T-helper 1 cell treated with Interleukin-12 subunit alpha and Interleukin-12 subunit beta and Interleukin-4 antibody, amounts not matched to agents 30 μg/mL and 1 μg/mL, for 36 hours (primary cell): Measurements from ENCODE around the gene RNF169.

ENCODE experiments used
- H3K27ac Mint-ChIP-seq: one replicate; pipeline ENCODE4 v1.8.0; 2021; ENCODE audit warnings: mild to moderate bottlenecking, mixed read lengths
- H3K27me3 Mint-ChIP-seq: one replicate; pipeline ENCODE4 v1.8.0; 2021; ENCODE audit warnings: low read depth, mixed read lengths
- H3K36me3 Mint-ChIP-seq: one replicate; pipeline ENCODE4 v1.8.0; 2021; ENCODE audit warnings: low read depth, mixed read lengths
- H3K4me1 Mint-ChIP-seq: one replicate; pipeline ENCODE4 v1.8.0; 2021; ENCODE audit warnings: low read depth, mixed read lengths
- H3K4me3 Mint-ChIP-seq: one replicate; pipeline ENCODE4 v1.8.0; 2021; ENCODE audit warnings: mild to moderate bottlenecking, moderate library complexity, mixed read lengths
- H3K9me3 Mint-ChIP-seq: one replicate; pipeline ENCODE4 v1.8.0; 2021; ENCODE audit warnings: mixed read lengths

Gene RNF169

DNA sequence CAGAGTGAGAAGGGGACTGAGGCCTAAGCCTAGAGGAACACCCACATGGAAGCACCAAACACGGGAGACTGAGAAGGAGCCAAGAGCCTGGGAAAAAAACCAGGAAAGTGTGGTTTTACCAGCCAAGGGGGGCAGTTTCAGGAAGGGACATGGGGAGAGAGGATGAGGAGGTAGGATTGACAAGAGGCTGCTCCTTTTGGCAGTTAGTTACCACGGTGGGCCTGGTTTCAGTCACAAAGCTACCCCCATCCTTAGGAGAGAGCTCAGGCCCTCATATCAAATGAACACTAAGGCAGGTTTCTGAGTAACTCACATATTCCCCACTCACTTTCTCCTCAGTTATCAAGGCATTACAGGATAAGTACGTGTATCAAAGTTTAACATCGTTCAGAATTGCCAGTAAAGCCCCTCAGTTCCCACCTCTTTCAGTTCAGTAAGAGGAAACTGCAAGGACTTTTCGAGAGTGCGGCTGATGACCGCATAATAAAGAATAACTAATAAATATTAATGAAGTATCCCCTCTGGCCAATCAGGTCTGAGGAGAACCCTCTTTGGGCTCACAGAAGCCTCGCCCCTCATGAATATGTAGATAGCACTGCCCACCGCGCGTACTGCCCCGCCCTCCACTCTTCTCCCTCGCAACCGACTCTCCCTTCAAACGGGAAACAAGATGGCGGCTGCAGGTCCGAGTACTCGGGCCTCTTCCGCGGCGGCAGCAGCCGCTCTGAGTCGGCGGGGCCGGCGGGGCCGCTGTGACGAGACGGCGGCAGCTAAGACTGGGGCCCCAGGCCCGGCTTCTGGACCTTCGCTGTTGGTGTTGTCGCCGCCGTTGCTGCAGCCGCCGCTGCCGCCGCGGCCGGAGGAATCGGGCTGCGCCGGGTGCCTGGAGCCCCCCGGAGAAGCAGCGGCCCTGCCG, at the start of gene RNF169:
RNF169 (plus strand) TSS at position 639 of the 916 bp plus-strand sequence; CDS start at position 671, 32 bp downstream.
- Mint-ChIP-seq H3K4me1 (peaks cover 16% of the 10 kb centered on the region), H3K27me3 (no peaks in the 10 kb centered on the region), H3K4me3 (peak within 1 kb of the TSS; percentile 85), H3K27ac (peak within 1 kb of the TSS; percentile 84), H3K9me3 (no peaks in the 10 kb centered on the region), H3K36me3 (no peaks in the 10 kb centered on the region)

GRCh38 chr11:74699615-74700396, 48.8 kb upstream of the RNF169 start:
- no peaks in the 10 kb centered on the region for H3K9me3 Mint-ChIP-seq
- no peak overlapping the region for H3K4me3 Mint-ChIP-seq
- H3K27ac Mint-ChIP-seq = no peak overlapping the region
- H3K27me3 Mint-ChIP-seq = peaks cover 7% of the 10 kb centered on the region
- no peaks in the 10 kb centered on the region for H3K36me3 Mint-ChIP-seq
- peaks cover 2% of the 10 kb centered on the region for H3K4me1 Mint-ChIP-seq

DNA sequence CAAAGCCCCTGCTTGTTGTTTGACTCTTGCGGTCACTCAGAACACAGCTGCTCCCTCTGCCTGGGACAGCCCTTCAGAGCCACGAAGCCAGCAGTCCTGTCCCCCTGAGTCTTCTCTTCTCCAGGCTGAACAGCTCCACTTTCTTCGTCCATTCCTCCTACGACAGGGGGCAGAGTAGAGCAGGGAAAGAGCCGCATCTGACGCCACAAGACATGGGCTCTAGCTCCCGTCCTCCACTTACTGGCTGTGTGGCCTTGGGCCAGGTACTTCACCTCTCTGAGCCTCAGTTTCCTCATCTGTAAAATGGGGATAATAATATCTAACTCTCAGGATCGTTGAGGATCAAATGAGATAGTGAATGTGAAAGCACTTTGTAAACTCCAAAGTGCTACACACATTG, 47.3 kb upstream of the RNF169 start:
- no peaks in the 10 kb centered on the region for H3K36me3 Mint-ChIP-seq

GRCh38 chr11:74702383-74703007, 46.2 kb upstream of the RNF169 start:
- Mint-ChIP-seq H3K9me3 (no peaks in the 10 kb centered on the region), H3K27me3 (peaks cover 2% of the 10 kb centered on the region), H3K4me1 (no peaks in the 10 kb centered on the region), H3K36me3 (no peaks in the 10 kb centered on the region), H3K4me3 (no peak overlapping the region), H3K27ac (no peak overlapping the region)

More for the DNA sequence above, 47.3 kb upstream of the RNF169 start:
- Mint-ChIP-seq H3K4me1 (peaks cover 2% of the 10 kb centered on the region), H3K4me3 (no peak overlapping the region), H3K27me3 (peaks cover 7% of the 10 kb centered on the region), H3K9me3 (no peaks in the 10 kb centered on the region), H3K27ac (no peak overlapping the region)

GRCh38 chr11:74703211-74703610, 45.4 kb upstream of the RNF169 start:
- H3K4me3 Mint-ChIP-seq = no peak overlapping the region
- no peak overlapping the region for H3K27ac Mint-ChIP-seq
- H3K36me3 Mint-ChIP-seq = no peaks in the 10 kb centered on the region
- no peaks in the 10 kb centered on the region for H3K27me3 Mint-ChIP-seq
- no peaks in the 10 kb centered on the region for H3K4me1 Mint-ChIP-seq
- no peaks in the 10 kb centered on the region for H3K9me3 Mint-ChIP-seq

- H3K9me3 Mint-ChIP-seq = no peaks in the 10 kb centered on the region
- no peaks in the 10 kb centered on the region for H3K36me3 Mint-ChIP-seq
- no peaks in the 10 kb centered on the region for H3K4me1 Mint-ChIP-seq
- no peak overlapping the region for H3K4me3 Mint-ChIP-seq
- H3K27ac Mint-ChIP-seq = no peak overlapping the region
- H3K27me3 Mint-ChIP-seq = no peaks in the 10 kb centered on the region
Observed at GRCh38 chr11:74707182-74707581, 41.5 kb upstream of the RNF169 start.

- Mint-ChIP-seq H3K27ac (no peak overlapping the region), H3K4me1 (no peaks in the 10 kb centered on the region), H3K9me3 (no peaks in the 10 kb centered on the region), H3K36me3 (no peaks in the 10 kb centered on the region), H3K4me3 (no peak overlapping the region), H3K27me3 (no peaks in the 10 kb centered on the region)
Observed at GRCh38 chr11:74707602-74708510, 40.8 kb upstream of the RNF169 start.

GRCh38 chr11:74709175-74709574, 39.5 kb upstream of the RNF169 start:
- Mint-ChIP-seq H3K9me3 (no peaks in the 10 kb centered on the region), H3K4me1 (no peaks in the 10 kb centered on the region), H3K4me3 (no peak overlapping the region), H3K27me3 (no peaks in the 10 kb centered on the region), H3K36me3 (no peaks in the 10 kb centered on the region), H3K27ac (no peak overlapping the region)

DNA sequence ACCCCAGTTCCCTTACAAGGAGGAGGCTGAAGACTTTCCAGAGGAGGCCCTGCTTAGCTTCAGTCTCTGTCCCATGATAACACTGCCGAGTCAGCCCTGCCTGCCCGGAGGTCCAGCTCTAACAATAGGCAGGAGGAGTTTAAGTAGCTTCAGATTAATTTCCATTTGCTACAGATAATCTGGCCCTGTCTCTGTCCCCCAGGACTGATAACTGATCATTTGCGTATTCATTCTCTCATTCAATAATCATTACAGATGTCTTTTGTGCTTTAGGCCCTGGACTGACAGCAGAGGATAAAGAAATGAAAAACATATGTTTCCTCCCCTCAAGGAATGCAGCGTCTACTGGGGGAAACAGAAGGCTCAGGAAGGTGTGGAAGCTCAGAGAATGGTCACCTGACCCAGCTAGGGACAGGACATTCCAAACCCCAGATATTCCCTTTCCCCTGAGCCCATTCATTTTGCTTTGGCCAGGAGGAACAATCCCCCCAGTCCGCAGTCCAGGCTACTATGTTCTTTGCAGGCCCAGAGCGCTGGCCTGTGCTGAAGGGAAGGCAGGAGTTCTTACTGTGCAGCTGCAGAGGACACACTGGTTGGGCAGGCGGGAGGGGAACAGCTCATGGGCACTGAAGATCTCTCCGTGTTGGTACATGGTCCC, 38.2 kb upstream of the RNF169 start:
- no peak overlapping the region for H3K4me3 Mint-ChIP-seq
- no peaks in the 10 kb centered on the region for H3K4me1 Mint-ChIP-seq
- H3K27ac Mint-ChIP-seq = no peak overlapping the region
- H3K9me3 Mint-ChIP-seq = no peaks in the 10 kb centered on the region
- H3K36me3 Mint-ChIP-seq = no peaks in the 10 kb centered on the region
- no peaks in the 10 kb centered on the region for H3K27me3 Mint-ChIP-seq

DNA sequence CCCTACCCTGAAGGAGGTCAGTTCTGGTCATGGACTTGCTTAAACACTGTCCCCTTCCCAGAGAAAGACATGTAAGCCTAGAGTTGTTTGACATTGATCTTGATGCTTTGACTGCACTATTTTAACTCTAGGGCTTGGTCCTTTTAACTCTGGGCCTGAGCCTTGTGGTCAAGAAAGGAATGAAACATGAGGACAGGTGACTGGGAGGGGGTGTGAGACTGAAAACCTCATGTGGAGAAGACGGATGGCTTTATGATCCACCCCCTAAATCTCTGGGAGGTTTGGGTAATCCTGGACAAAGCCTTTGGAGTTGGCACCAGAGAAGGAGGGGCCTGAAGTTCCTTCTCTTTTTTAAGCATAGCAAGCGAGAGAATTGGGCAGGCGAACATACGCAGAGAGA, 35.0 kb upstream of the RNF169 start:
- peaks cover 3% of the 10 kb centered on the region for H3K27me3 Mint-ChIP-seq
- H3K9me3 Mint-ChIP-seq = no peaks in the 10 kb centered on the region
- H3K4me3 Mint-ChIP-seq = no peak overlapping the region
- H3K27ac Mint-ChIP-seq = no peak overlapping the region
- H3K4me1 Mint-ChIP-seq = no peaks in the 10 kb centered on the region
- no peaks in the 10 kb centered on the region for H3K36me3 Mint-ChIP-seq

DNA sequence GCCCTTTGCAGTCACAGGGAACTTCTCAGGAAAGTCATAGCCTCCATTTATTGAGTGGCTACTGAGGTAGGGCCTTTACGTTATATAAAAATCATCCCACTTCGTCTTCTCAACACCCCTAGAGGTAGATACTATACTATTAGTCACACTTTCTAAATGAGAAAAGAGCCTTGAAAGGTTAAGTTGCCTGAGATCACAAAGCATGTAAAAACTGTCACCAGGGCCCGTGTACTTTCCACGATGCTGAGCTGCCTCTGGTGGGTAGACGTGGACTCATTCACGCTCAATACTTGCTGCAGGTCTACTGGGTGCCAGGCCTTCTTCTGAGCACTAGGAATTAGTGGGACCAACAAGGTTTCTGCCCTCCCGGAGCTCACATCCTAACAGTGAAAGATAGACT, 33.7 kb upstream of the RNF169 start:
- H3K27me3 Mint-ChIP-seq = peaks cover 3% of the 10 kb centered on the region
- no peak overlapping the region for H3K4me3 Mint-ChIP-seq
- no peaks in the 10 kb centered on the region for H3K36me3 Mint-ChIP-seq
- no peaks in the 10 kb centered on the region for H3K4me1 Mint-ChIP-seq
- H3K27ac Mint-ChIP-seq = no peak overlapping the region
- H3K9me3 Mint-ChIP-seq = no peaks in the 10 kb centered on the region

- Mint-ChIP-seq H3K9me3 (no peaks in the 10 kb centered on the region), H3K27ac (no peak overlapping the region), H3K4me1 (no peaks in the 10 kb centered on the region), H3K4me3 (no peak overlapping the region), H3K27me3 (peaks cover 6% of the 10 kb centered on the region), H3K36me3 (no peaks in the 10 kb centered on the region)
Observed at GRCh38 chr11:74717221-74717969, 31.3 kb upstream of the RNF169 start.

DNA sequence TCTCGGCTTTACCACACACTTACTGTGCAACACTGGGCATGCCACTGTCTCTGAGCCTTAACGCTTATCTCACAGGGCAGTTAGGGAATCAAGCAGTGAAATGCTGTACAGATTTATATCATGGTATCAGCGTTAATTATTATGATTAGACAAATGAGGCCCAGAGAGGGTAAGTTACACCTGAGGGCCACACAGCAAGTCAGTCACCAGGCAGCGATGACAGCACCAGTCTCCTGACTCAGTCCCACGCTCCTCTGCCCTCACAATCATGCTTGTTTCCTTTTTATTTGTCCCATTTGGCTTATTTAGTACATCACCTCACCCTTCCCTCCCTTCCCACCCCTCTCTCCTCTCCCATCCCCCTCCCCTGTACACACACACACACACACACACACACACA, 29.6 kb upstream of the RNF169 start:
- Mint-ChIP-seq H3K4me3 (no peak overlapping the region), H3K27ac (no peak overlapping the region), H3K36me3 (no peaks in the 10 kb centered on the region), H3K9me3 (no peaks in the 10 kb centered on the region), H3K27me3 (peaks cover 18% of the 10 kb centered on the region), H3K4me1 (no peaks in the 10 kb centered on the region)
